SK-N-SH (cell line): Measurements from ENCODE around the gene JAML. TPM values are rescaled to one million over a fixed set of nuclear protein-coding genes. Genes with fewer than 3 reads are reported as not detected.

Experiments used
- CTCF ChIA-PET: fragments of 300-600, 350-600 bp; formaldehyde crosslinking; extraction: SDS; loops from one replicate; lab custom pipeline; 2021; lab: Yijun Ruan, JAX
- POLR2A ChIA-PET: fragments of 350-600 bp; sonication (Branson Sonifier 250); formaldehyde crosslinking; extraction: SDS; loops from one replicate; lab custom pipeline; 2020; ENCODE audit warnings: antibody characterized with exemption, inconsistent platforms; lab: Yijun Ruan, JAX
- DNase-seq: peaks from one replicate; pipeline ENCODE4 v3.0.0; 2012
- H2AFZ ChIP-seq: fragments of 200-600 bp; sonication (generic); 2 replicates; pipeline ENCODE4 v1.8.1; 2016; ENCODE audit warnings: antibody characterized with exemption, mild to moderate bottlenecking, low read depth
- H3F3A ChIP-seq: fragments of 200-600 bp; sonication (generic); replicated peaks from 2 replicates; pipeline ENCODE3; 2016; ENCODE audit warnings: antibody characterized with exemption, mild to moderate bottlenecking; ENCODE audit not compliant: insufficient read depth
- H3K27ac ChIP-seq, 2 experiments: fragments of 200-500 bp in 1 of 2; fragments of 200-600 bp in 1 of 2; sonication (Bioruptor generic) in 1 of 2; sonication (generic), shearing (Covaris generic) in 1 of 2; 2 replicates each; pipeline versions ENCODE4 v1.5.1 to v1.6.1; 2014 to 2016; ENCODE audit warnings: low read depth in 2 of 2, inconsistent platforms in 1 of 2, low read length in 1 of 2, mild to moderate bottlenecking in 1 of 2, mixed read lengths in 1 of 2
- H3K27me3 ChIP-seq: fragments of 200-600 bp; sonication (generic), shearing (Covaris generic); 2 replicates; pipeline ENCODE4 v1.6.1; 2016; ENCODE audit warnings: mixed run types; ENCODE audit not compliant: insufficient read depth
- H3K36me3 ChIP-seq, 2 experiments: fragments of 200-500 bp in 1 of 2; fragments of 200-600 bp in 1 of 2; sonication (Bioruptor generic) in 1 of 2; sonication (generic) in 1 of 2; replicated peaks in 1 of 2; 2 replicates each; pipeline versions ENCODE3 to v1.5.1; 2014 to 2016; ENCODE audit warnings: low read length in 1 of 2, mild to moderate bottlenecking in 1 of 2; ENCODE audit not compliant: insufficient read depth in 2 of 2, control insufficient read depth in 1 of 2
- H3K4me1 ChIP-seq, 2 experiments: fragments of 200-500 bp in 1 of 2; fragments of 200-600 bp in 1 of 2; sonication (Bioruptor generic) in 1 of 2; sonication (generic), shearing (Covaris generic) in 1 of 2; 2 replicates each; pipeline versions ENCODE4 v1.5.1 to v1.6.1; 2014 to 2016; ENCODE audit warnings: low read depth in 1 of 2, low read length in 1 of 2, mixed run types in 1 of 2; ENCODE audit not compliant: insufficient read depth in 2 of 2, control insufficient read depth in 1 of 2
- H3K4me2 ChIP-seq: fragments of 200-600 bp; sonication (generic), shearing (Covaris generic); 2 replicates; pipeline ENCODE4 v1.6.1; 2017; ENCODE audit warnings: mixed run types
- H3K4me3 ChIP-seq, 2 experiments: fragments of 200-500 bp in 1 of 2; fragments of 200-600 bp in 1 of 2; sonication (Bioruptor generic) in 1 of 2; sonication (generic), shearing (Covaris generic) in 1 of 2; 2 replicates each; pipeline versions ENCODE4 v1.5.1 to v1.8.1; 2014 to 2016; ENCODE audit warnings: low read depth in 2 of 2, inconsistent platforms in 1 of 2, low read length in 1 of 2, mild to moderate bottlenecking in 1 of 2, mixed read lengths in 1 of 2, moderate library complexity in 1 of 2
- H3K79me2 ChIP-seq: fragments of 200-600 bp; sonication (generic); 2 replicates; pipeline ENCODE4 v1.8.1; 2017; ENCODE audit warnings: mild to moderate bottlenecking; ENCODE audit not compliant: insufficient read depth
- H3K9ac ChIP-seq: fragments of 200-600 bp; sonication (generic); 2 replicates; pipeline ENCODE4 v1.6.1; 2017; ENCODE audit warnings: mixed run types
- H3K9me2 ChIP-seq: fragments of 200-600 bp; sonication (generic); 2 replicates; pipeline ENCODE4 v1.6.1; 2017; ENCODE audit warnings: mixed run types
- H3K9me3 ChIP-seq: fragments of 200-600 bp; sonication (generic); 2 replicates; pipeline ENCODE4 v1.6.1; 2017; ENCODE audit warnings: mixed run types, mild to moderate bottlenecking, moderate library complexity
- H4K20me1 ChIP-seq: fragments of 200-600 bp; sonication (generic); 2 replicates; pipeline ENCODE4 v1.6.1; 2017; ENCODE audit warnings: mild to moderate bottlenecking, mixed run types; ENCODE audit not compliant: insufficient read depth
- ELF1 ChIP-seq: IDR thresholded peaks from 2 replicates; pipeline ENCODE4 v1.4.0; 2012
- EZH2phosphoT487 ChIP-seq: fragments of 200-600 bp; sonication (generic); IDR thresholded peaks from 2 replicates; pipeline ENCODE4 v1.6.1; 2017; ENCODE audit warnings: low read depth, mixed run types, mild to moderate bottlenecking, antibody characterized with exemption, moderate library complexity, borderline replicate concordance
- FOSL2 ChIP-seq: IDR thresholded peaks from 2 replicates; pipeline ENCODE4 v1.4.0; 2012; ENCODE audit warnings: low read depth, mild to moderate bottlenecking, moderate library complexity, borderline replicate concordance
- FOXJ3 ChIP-seq: sonication (generic); formaldehyde crosslinking; IDR thresholded peaks from 2 replicates; pipeline ENCODE4 v1.5.1; 2020; ENCODE audit warnings: mild to moderate bottlenecking, missing genetic modification reagents
- MAX ChIP-seq: IDR thresholded peaks from 2 replicates; pipeline ENCODE4 v1.4.0; 2012; ENCODE audit warnings: low read depth
- MXI1 ChIP-seq: IDR thresholded peaks from 2 replicates; pipeline ENCODE4 v1.6.1; 2012; ENCODE audit warnings: mild to moderate bottlenecking, low read depth, low read length, improper control_type of control experiment
- NFIC ChIP-seq: IDR thresholded peaks from 2 replicates; pipeline ENCODE4 v1.4.0; 2012; ENCODE audit warnings: borderline replicate concordance
- PBX3 ChIP-seq: IDR thresholded peaks from 2 replicates; pipeline ENCODE4; 2012
- RCOR1 ChIP-seq: fragments of 150-350 bp; IDR thresholded peaks from 2 replicates; pipeline ENCODE4 v1.6.1; 2017; ENCODE audit warnings: antibody characterized with exemption, low read length
- RFX5 ChIP-seq: IDR thresholded peaks from 2 replicates; pipeline ENCODE4 v1.6.1; 2012; ENCODE audit warnings: mild to moderate bottlenecking, improper control_type of control experiment, low read length
- RXRA ChIP-seq: IDR thresholded peaks from 2 replicates; pipeline ENCODE4 v1.4.0; 2012; ENCODE audit warnings: low read depth, mild to moderate bottlenecking, borderline replicate concordance
- TAF1 ChIP-seq: IDR thresholded peaks from 2 replicates; pipeline ENCODE4 v1.6.1; 2012; ENCODE audit warnings: low read depth, mild to moderate bottlenecking, low read length, moderate library complexity, borderline replicate concordance
- TCF12 ChIP-seq: IDR thresholded peaks from 2 replicates; pipeline ENCODE4 v1.4.0; 2012
- USF2 ChIP-seq: fragments of 150-350 bp; IDR thresholded peaks from 2 replicates; pipeline ENCODE4 v1.6.1; 2017; ENCODE audit warnings: antibody characterized with exemption, low read length, low read depth, borderline replicate concordance
- ZBTB33 ChIP-seq: IDR thresholded peaks from 2 replicates; pipeline ENCODE4 v1.4.0; 2012; ENCODE audit warnings: low read depth, borderline replicate concordance
- WGBS: methylation state at CpG from one replicate; pipeline ENCODE4 v1.1.6; 2017; ENCODE audit warnings: low lambda C conversion rate; 5-methylcytosine and 5-hydroxymethylcytosine counted together
- polyA plus RNA-seq, 3 experiments: library from polyadenylated mRNA; depleted of rRNA; stranded (reverse); fragments of >200 nt; gene quantifications; 2 replicates each; pipeline ENCODE4 v1.2.3, GENCODE V29; 2012
- TF ChIP-seq, protein P1 (sequence below): IDR thresholded peaks from 2 replicates; pipeline ENCODE4 v1.6.1; 2012; ENCODE audit warnings: mild to moderate bottlenecking, low read depth, low read length, moderate library complexity

JAML gene
- polyA plus RNA-seq, 1 of the 3 experiments (the other 2 are of a cell fraction) = not detected

DNA sequence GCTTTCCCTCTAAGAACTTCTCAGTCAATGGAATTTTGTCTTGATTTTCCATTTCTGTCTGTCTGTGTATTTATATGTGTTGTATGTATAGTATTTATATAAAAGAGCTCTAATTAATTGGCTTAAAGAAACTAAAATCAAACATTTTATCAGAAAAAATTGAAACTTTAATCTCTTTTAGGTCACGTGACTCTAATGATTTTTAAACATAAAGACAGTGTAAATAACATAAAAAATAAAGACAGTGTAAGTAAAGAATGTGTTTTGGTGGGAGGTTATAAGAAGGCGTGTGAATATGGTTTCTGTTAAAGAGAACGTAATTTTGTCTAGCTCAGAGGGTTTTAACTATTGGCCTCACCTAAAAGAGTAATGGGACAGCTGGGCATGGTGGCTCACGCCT lies 2.4 kb downstream of the JAML start (continued):
- TF ChIP-seq MAX = no peak
- TF ChIP-seq TAF1 = no peak
- TF ChIP-seq FOXJ3 = no peak
- TF ChIP-seq USF2 = no peak

DNA sequence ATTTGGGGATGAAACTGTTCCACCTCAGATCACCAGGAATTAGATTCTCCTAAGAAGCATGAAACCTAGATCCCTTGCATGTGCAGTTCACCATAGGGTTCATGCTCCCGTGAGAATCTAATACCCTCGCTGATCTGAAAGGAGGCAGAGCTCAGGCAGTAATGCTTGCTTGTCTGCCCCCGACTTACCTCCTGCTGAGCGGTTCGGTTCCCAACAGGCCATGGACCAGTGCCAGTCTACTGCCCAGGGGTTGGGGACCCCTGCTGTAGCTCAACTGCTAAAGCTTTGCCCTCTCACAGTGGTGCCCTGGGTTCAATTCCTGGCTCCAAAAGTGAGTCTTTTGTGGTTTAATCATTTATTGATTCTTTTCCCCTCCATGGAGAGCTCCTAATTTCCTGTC lies 3.4 kb downstream of the JAML start:
- no peaks in the 10 kb centered on the region for H3K9me2 ChIP-seq
- H3K9ac ChIP-seq = no peak overlapping the region
- H3K27ac ChIP-seq = no peak overlapping the region
- 14% methylated on average over 3 of the region's 5 CpGs for WGBS
- CTCF ChIA-PET = interaction anchor here (1.2 to 1.5 kb wide), 2 partner anchors 9 to 23 kb away, joined by 3 to 5 read pairs; no protein-coding TSS in a partner anchor
- peaks cover 40% of the 10 kb centered on the region for H3K27me3 ChIP-seq
- no peaks in the 10 kb centered on the region for H3K36me3 ChIP-seq
- H3K4me2 ChIP-seq = no peak overlapping the region
- H3K4me3 ChIP-seq = no peak overlapping the region
- no peaks in the 10 kb centered on the region for H3K79me2 ChIP-seq
- H3K4me1 ChIP-seq = no peaks in the 10 kb centered on the region; a peak in 1 of 4 replicates
- H3F3A ChIP-seq = no peaks in the 10 kb centered on the region
- no peak overlapping the region for H2AFZ ChIP-seq
- no peaks in the 10 kb centered on the region for H4K20me1 ChIP-seq
- TF ChIP-seq PBX3 (no peak), ELF1 (no peak), USF2 (no peak), TCF12 (no peak), RCOR1 (no peak), EZH2phosphoT487 (no peak), RXRA (no peak)
- TF ChIP-seq, all 33 proteins: peak for 0
- POLR2A ChIA-PET = no interaction called here
- H3K9me3 ChIP-seq = no peaks in the 10 kb centered on the region
- no peak for DNase-seq

- no peaks in the 10 kb centered on the region for H3K9me3 ChIP-seq
- ChIA-PET CTCF (interaction anchor here (0.6 kb wide), 1 partner anchor 343 kb away, joined by 3 read pairs; no protein-coding TSS in a partner anchor), POLR2A (no interaction called here)
- H3K4me2 ChIP-seq = no peak overlapping the region
- H3K9me2 ChIP-seq = no peaks in the 10 kb centered on the region
- no peaks in the 10 kb centered on the region for H3K79me2 ChIP-seq
- no peak overlapping the region for H3K9ac ChIP-seq
- H3K4me3 ChIP-seq = no peak overlapping the region
- no peaks in the 10 kb centered on the region for H3K36me3 ChIP-seq
- H4K20me1 ChIP-seq = no peaks in the 10 kb centered on the region
- H3K27ac ChIP-seq = no peak overlapping the region
- DNase-seq = no peak
- peaks cover 52% of the 10 kb centered on the region for H3K27me3 ChIP-seq
- 0% methylated on average over 1 of the region's 1 CpG for WGBS
- H3K4me1 ChIP-seq = no peaks in the 10 kb centered on the region
- H3F3A ChIP-seq = no peaks in the 10 kb centered on the region
- H2AFZ ChIP-seq = no peak overlapping the region
- TF ChIP-seq FOSL2 (no peak), TCF12 (no peak), RFX5 (no peak), ZBTB33 (no peak), MXI1 (no peak), NFIC (no peak), PBX3 (no peak)
- TF ChIP-seq, protein P1, sequence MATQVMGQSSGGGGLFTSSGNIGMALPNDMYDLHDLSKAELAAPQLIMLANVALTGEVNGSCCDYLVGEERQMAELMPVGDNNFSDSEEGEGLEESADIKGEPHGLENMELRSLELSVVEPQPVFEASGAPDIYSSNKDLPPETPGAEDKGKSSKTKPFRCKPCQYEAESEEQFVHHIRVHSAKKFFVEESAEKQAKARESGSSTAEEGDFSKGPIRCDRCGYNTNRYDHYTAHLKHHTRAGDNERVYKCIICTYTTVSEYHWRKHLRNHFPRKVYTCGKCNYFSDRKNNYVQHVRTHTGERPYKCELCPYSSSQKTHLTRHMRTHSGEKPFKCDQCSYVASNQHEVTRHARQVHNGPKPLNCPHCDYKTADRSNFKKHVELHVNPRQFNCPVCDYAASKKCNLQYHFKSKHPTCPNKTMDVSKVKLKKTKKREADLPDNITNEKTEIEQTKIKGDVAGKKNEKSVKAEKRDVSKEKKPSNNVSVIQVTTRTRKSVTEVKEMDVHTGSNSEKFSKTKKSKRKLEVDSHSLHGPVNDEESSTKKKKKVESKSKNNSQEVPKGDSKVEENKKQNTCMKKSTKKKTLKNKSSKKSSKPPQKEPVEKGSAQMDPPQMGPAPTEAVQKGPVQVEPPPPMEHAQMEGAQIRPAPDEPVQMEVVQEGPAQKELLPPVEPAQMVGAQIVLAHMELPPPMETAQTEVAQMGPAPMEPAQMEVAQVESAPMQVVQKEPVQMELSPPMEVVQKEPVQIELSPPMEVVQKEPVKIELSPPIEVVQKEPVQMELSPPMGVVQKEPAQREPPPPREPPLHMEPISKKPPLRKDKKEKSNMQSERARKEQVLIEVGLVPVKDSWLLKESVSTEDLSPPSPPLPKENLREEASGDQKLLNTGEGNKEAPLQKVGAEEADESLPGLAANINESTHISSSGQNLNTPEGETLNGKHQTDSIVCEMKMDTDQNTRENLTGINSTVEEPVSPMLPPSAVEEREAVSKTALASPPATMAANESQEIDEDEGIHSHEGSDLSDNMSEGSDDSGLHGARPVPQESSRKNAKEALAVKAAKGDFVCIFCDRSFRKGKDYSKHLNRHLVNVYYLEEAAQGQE = no peak
Observed at GRCh38 chr11:118219732-118220131, 5.1 kb downstream of the JAML start.
